CD4-positive, alpha-beta memory T cell (primary cell): ENCODE measurements around the gene DDI1. TPM values are rescaled to one million over a fixed set of nuclear protein-coding genes. Genes with fewer than 3 reads are reported as not detected.
"Not testable (repeated sequence)": the region's sequence is repeated elsewhere in the genome, so short reads cannot be mapped to it uniquely, and the experiment has no call there.

ENCODE experiments used
- CTCF ChIA-PET: fragments of 350-600 bp; sonication (Branson Sonifier 250); formaldehyde crosslinking; loops from one replicate; lab custom pipeline; 2021; ENCODE audit warnings: inconsistent platforms; ENCODE audit not compliant: partially characterized antibody; lab: Charles Lee
- POLR2A ChIA-PET: fragments of 350-600 bp; sonication (Branson Sonifier 250); formaldehyde crosslinking; loops from one replicate; lab custom pipeline; 2021; ENCODE audit not compliant: partially characterized antibody; lab: Charles Lee
- DNase-seq, 5 donors: peaks; one replicate each; pipeline versions ENCODE4 v3.0.0 to v3.0.0-alpha.2; 2020 to 2022; ENCODE audit warnings: mixed read lengths in 1 of 5
- H3K27ac ChIP-seq: one replicate; pipeline ENCODE4 v1.7.0; 2013; ENCODE audit warnings: low read depth, low read length
- H3K27me3 ChIP-seq: 2 replicates; pipeline ENCODE4 v1.7.0; 2013; ENCODE audit warnings: mild to moderate bottlenecking, low read length, moderate library complexity; ENCODE audit not compliant: insufficient read depth
- H3K36me3 ChIP-seq: 2 replicates; pipeline ENCODE4 v1.7.0; 2013; ENCODE audit warnings: mild to moderate bottlenecking, low read length, moderate library complexity; ENCODE audit not compliant: insufficient read depth
- H3K4me1 ChIP-seq: 2 replicates; pipeline ENCODE4 v1.7.0; 2013; ENCODE audit warnings: mild to moderate bottlenecking, low read length, moderate library complexity; ENCODE audit not compliant: insufficient read depth
- H3K4me3 ChIP-seq, 2 donors: one replicate each; pipeline ENCODE4 v1.7.0; 2013; ENCODE audit warnings: low read length in 2 of 2, mild to moderate bottlenecking in 1 of 2
- H3K9me3 ChIP-seq, 2 donors: one replicate each; pipeline ENCODE4 v1.7.0; 2013; ENCODE audit warnings: low read length in 2 of 2, control low read depth in 1 of 2; ENCODE audit not compliant: control insufficient read depth in 1 of 2
- H3K27ac Mint-ChIP-seq, 7 donors: one replicate each; pipeline ENCODE4 v1.8.0; 2020 to 2021; ENCODE audit warnings: mixed read lengths in 7 of 7, mild to moderate bottlenecking in 6 of 7, inconsistent platforms in 3 of 7, moderate library complexity in 3 of 7
- H3K27me3 Mint-ChIP-seq, 2 donors: one replicate each; pipeline ENCODE4 v1.8.0; 2020 to 2021; ENCODE audit warnings: mixed read lengths in 2 of 2
- H3K36me3 Mint-ChIP-seq, 2 donors: one replicate each; pipeline ENCODE4 v1.8.0; 2020 to 2021; ENCODE audit warnings: mixed read lengths in 2 of 2, inconsistent platforms in 1 of 2, mild to moderate bottlenecking in 1 of 2
- H3K4me1 Mint-ChIP-seq, 4 donors: one replicate each; pipeline ENCODE4 v1.8.0; 2020 to 2021; ENCODE audit warnings: mixed read lengths in 4 of 4, mild to moderate bottlenecking in 1 of 4
- H3K4me3 Mint-ChIP-seq, 8 donors: one replicate each; pipeline ENCODE4 v1.8.0; 2020 to 2021; ENCODE audit warnings: mixed read lengths in 8 of 8, mild to moderate bottlenecking in 7 of 8, moderate library complexity in 6 of 8, inconsistent platforms in 3 of 8
- H3K9me3 Mint-ChIP-seq, 8 donors: one replicate each; pipeline ENCODE4 v1.8.0; 2020 to 2021; ENCODE audit warnings: mixed read lengths in 8 of 8, mild to moderate bottlenecking in 5 of 8, inconsistent platforms in 3 of 8, moderate library complexity in 1 of 8
- intact Hi-C: fragments of 100-400 bp; cut with micrococcal nuclease; formaldehyde crosslinking; loops from one replicate; pipeline ENCODE4 v1.15.1; 2023
- polyA plus RNA-seq, 2 donors: library from polyadenylated mRNA; unstranded; fragments of 300-500 nt; fragmentation: Illumina TruSeq; gene quantifications; one replicate each; pipeline ENCODE4 v1.2.3, GENCODE V29; 2021
- total RNA-seq, 2 experiments: library from RNA; stranded (reverse); gene quantifications; one replicate each; pipeline ENCODE4 v1.2.3, GENCODE V29; 2021

The DDI1 gene
- total and polyA plus RNA-seq, 4 experiments from 2014 or later: not detected

DNA sequence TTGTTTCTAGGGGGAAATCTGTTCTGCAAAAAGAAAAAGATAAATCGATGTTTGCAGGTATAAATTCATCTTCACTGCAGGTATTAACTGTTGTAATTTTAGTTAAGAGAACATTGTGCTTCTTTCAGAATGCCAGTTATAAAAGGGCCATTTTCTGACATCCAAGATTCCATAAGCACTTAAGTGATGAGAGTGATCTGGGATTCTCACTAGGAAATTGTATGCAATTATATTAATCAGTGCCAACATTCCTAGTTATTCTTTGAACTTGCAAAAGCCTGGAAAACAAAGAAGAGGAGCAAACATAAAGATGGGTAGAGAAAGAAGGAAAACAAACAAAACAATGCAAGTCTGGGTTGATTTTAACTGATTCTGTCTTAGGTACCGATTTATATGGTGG is 5.4 kb downstream of the DDI1 start:
- ChIA-PET POLR2A (no interaction called here), CTCF (no interaction called here)
- Histone ChIP-seq H3K27ac (no peak overlapping the region), H3K4me3 (no peak overlapping the region), H3K4me1 (no peaks in the 10 kb centered on the region), H3K27me3 (no peaks in the 10 kb centered on the region), H3K9me3 (no peaks in the 10 kb centered on the region), H3K36me3 (no peaks in the 10 kb centered on the region)
- H3K4me3 Mint-ChIP-seq: no peak overlapping the region
- no peaks in the 10 kb centered on the region for H3K4me1 Mint-ChIP-seq
- H3K9me3 Mint-ChIP-seq: peaks cover 0 to 13% (median 1%) of the 10 kb centered on the region in 8 donors
- intact Hi-C loops: no loop called here
- no peak overlapping the region for H3K27ac Mint-ChIP-seq
- DNase-seq: no peak
- no peaks in the 10 kb centered on the region for H3K27me3 Mint-ChIP-seq
- no peaks in the 10 kb centered on the region for H3K36me3 Mint-ChIP-seq

DNA sequence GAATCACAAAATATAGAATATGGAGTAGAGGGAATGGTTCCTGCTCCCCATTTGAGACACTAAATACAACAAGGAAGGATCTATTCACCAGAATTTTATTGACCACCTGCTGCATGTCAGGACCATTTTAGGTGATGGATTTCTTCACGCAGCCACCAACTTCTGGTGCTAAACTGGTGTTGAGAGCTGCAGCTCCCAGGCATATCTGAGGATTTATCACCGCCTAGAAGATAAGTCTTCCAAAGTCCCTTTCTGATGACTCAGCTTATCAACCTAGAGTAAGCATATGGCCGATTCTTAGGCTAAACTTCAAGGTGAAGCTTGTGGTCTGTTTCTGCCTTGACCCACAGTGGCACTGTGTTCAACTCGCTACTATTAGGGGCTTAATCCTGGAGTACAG is 6.7 kb downstream of the DDI1 start:
- H3K9me3 Mint-ChIP-seq: peaks cover 0 to 6% (median 0%) of the 10 kb centered on the region in 8 donors
- H3K36me3 Mint-ChIP-seq: no peaks in the 10 kb centered on the region
- intact Hi-C loops: no loop called here
- H3K4me1 ChIP-seq: no peaks in the 10 kb centered on the region
- ChIA-PET POLR2A (no interaction called here), CTCF (no interaction called here)
- no peak overlapping the region for H3K27ac Mint-ChIP-seq
- H3K27me3 Mint-ChIP-seq: no peaks in the 10 kb centered on the region
- no peaks in the 10 kb centered on the region for H3K4me1 Mint-ChIP-seq
- H3K4me3 Mint-ChIP-seq: no peak overlapping the region
- H3K36me3 ChIP-seq: no peaks in the 10 kb centered on the region
- H3K27ac ChIP-seq: no peak overlapping the region
- no peaks in the 10 kb centered on the region for H3K9me3 ChIP-seq
- H3K27me3 ChIP-seq: no peaks in the 10 kb centered on the region
- no peak for DNase-seq
- H3K4me3 ChIP-seq: no peak overlapping the region

DNA sequence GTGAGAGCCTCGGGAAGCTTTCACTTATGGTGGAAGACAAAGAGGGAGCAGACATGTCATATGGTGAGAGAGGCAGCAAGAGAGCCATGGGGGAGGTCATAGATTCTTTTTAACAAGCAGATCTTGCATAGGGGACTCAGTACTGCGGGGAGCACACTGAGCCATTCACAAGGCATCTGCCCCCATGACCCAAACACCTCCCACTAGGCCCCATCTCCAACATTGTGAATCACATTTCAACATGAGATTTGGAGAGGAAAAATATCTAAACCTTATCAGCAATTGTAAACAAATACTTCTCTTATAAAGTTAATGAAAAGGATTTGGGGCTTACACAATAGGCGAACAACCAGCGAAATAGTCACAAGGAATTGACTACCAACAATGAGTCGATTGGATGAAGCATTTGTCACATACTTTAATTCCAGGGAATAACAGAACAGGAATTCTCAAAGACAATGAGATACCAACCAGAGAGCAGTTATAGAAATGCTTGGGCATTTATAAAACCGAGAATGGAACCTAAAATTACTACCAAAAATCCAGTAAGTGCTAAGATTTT is 7.3 kb downstream of the DDI1 start:
- CTCF ChIA-PET: no interaction called here
- no peaks in the 10 kb centered on the region for H3K27me3 ChIP-seq

DNA sequence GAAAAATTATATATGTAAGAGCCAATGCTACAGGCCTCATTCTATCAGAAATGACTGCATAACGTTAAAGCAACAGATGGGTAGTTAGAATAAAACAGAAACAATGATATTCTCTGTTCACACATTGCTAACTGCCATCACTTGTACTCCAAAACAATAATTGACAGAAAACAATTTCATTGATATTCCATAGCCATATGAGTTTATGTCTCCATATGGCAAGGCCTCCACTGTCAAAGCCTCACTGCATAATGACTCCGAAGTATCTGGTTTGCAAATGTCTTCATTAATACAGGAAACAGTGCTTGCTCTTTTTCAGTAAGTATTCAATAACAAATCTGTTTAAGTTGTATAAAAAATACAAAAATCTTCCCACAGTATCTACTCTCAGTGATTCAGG is 9.9 kb downstream of the DDI1 start:
- Histone ChIP-seq H3K4me1 (no peaks in the 10 kb centered on the region), H3K9me3 (no peaks in the 10 kb centered on the region), H3K27ac (no peak overlapping the region), H3K4me3 (no peak overlapping the region), H3K36me3 (no peaks in the 10 kb centered on the region), H3K27me3 (no peaks in the 10 kb centered on the region)
- CTCF ChIA-PET: no interaction called here
- POLR2A ChIA-PET: no interaction called here
- Mint-ChIP-seq H3K36me3 (no peaks in the 10 kb centered on the region), H3K4me1 (no peaks in the 10 kb centered on the region), H3K9me3 (peaks cover 0 to 4% (median 0%) of the 10 kb centered on the region in 8 donors), H3K27ac (no peak overlapping the region), H3K27me3 (no peaks in the 10 kb centered on the region), H3K4me3 (no peak overlapping the region)
- DNase-seq: no peak
- intact Hi-C loops: no loop called here

More for the DNA sequence above, 7.3 kb downstream of the DDI1 start:
- intact Hi-C loops: no loop called here
- POLR2A ChIA-PET: no interaction called here
- Mint-ChIP-seq H3K27me3 (no peaks in the 10 kb centered on the region), H3K4me1 (no peaks in the 10 kb centered on the region), H3K36me3 (no peaks in the 10 kb centered on the region), H3K9me3 (peaks cover 0 to 6% (median 0%) of the 10 kb centered on the region in 8 donors), H3K27ac (no peak overlapping the region), H3K4me3 (no peak overlapping the region)
- Histone ChIP-seq H3K9me3 (no peaks in the 10 kb centered on the region), H3K36me3 (no peaks in the 10 kb centered on the region), H3K27ac (no peak overlapping the region), H3K4me1 (no peaks in the 10 kb centered on the region), H3K4me3 (no peak overlapping the region)
- DNase-seq: no peak

DNA sequence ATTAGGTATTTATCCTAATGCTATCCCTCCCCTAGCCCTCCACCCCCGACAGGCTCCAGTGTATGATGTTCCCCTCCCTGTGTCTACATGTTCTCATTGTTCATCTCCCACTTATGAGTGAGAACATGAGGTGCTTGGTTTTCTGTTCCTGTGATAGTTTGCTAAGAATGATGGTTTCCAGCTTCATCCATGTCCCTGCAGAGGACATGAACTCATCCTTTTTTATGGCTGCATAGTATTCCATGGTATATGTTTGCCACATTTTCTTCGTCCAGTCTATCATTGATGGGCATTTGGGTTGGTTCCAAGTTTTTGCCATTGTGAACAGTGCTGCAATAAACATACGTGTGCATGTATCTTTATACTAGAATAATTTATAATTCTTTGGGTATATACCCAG is 10.4 kb downstream of the DDI1 start:
- H3K27ac Mint-ChIP-seq, H3K27me3 ChIP-seq, H3K36me3 Mint-ChIP-seq, H3K4me1 Mint-ChIP-seq, H3K9me3 ChIP-seq, H3K4me3 Mint-ChIP-seq, H3K4me3 ChIP-seq, POLR2A ChIA-PET, H3K4me1 ChIP-seq, intact Hi-C loops, H3K9me3 Mint-ChIP-seq, H3K27ac ChIP-seq, H3K36me3 ChIP-seq, H3K27me3 Mint-ChIP-seq, CTCF ChIA-PET, DNase-seq: not testable (repeated sequence)

DNA sequence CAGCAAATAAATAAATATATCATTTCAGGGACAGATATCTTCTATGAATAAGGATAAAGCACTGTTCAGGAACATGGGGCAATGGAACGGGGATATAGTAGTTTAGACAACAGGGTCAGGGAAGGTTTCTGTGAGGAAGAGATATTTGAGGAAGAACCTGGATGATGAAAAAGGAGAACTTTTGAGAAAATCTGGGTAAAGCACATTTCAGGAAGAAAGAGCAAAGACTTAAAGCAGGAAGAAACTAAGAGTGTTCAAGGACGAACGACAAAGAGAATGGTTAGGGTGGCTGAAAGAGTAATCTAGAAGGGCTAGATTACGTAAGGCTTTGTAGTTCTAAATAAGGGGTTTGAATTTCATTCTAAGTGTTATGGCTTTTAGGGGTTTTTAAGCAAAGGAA is 12.7 kb downstream of the DDI1 start:
- Histone ChIP-seq H3K27me3 (no peaks in the 10 kb centered on the region), H3K9me3 (no peaks in the 10 kb centered on the region), H3K27ac (no peak overlapping the region), H3K4me1 (no peaks in the 10 kb centered on the region), H3K4me3 (no peak overlapping the region), H3K36me3 (no peaks in the 10 kb centered on the region)
- no peaks in the 10 kb centered on the region for H3K36me3 Mint-ChIP-seq
- POLR2A ChIA-PET: no interaction called here
- peaks cover 0 to under 1% of the 10 kb centered on the region in 2 donors for H3K27me3 Mint-ChIP-seq
- H3K9me3 Mint-ChIP-seq: peaks cover 0 to 4% (median 0%) of the 10 kb centered on the region in 8 donors
- no peak overlapping the region for H3K27ac Mint-ChIP-seq
- intact Hi-C loops: no loop called here
- CTCF ChIA-PET: no interaction called here
- H3K4me3 Mint-ChIP-seq: no peak overlapping the region
- no peak for DNase-seq
- no peaks in the 10 kb centered on the region for H3K4me1 Mint-ChIP-seq

DNA sequence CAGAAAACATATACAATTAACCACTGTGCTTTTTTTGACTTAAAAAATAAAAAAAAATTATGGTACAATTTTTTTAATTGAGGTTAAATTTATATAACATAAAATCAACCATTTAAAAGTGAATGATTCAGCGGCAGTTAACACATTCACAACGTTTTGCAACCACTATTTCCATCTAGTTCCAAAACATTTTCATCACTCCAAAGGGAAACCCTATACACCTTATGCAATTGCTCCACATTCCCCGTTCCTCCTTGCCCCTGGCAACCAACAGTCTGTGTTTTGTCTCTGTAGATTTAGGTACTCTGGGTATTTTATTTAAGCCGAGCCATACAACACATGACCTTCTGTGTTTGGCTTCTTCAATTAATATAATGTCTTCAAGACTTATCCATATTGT is 15.3 kb downstream of the DDI1 start:
- Mint-ChIP-seq H3K4me1 (no peaks in the 10 kb centered on the region), H3K36me3 (no peaks in the 10 kb centered on the region), H3K4me3 (no peak overlapping the region), H3K27me3 (peaks cover 0 to 3% of the 10 kb centered on the region in 2 donors), H3K9me3 (peaks cover 0 to 3% (median 0%) of the 10 kb centered on the region in 8 donors), H3K27ac (no peak overlapping the region)
- no peaks in the 10 kb centered on the region for H3K4me1 ChIP-seq
- H3K9me3 ChIP-seq: no peaks in the 10 kb centered on the region
- H3K4me3 ChIP-seq: no peak overlapping the region
- no peak overlapping the region for H3K27ac ChIP-seq
- no peak for DNase-seq
- no peaks in the 10 kb centered on the region for H3K27me3 ChIP-seq
- no peaks in the 10 kb centered on the region for H3K36me3 ChIP-seq
- ChIA-PET POLR2A (no interaction called here), CTCF (no interaction called here)
- intact Hi-C loops: no loop called here
